Measurements from ENCODE around the gene ZCCHC7.

- no peak for TF ChIP-seq CTCF (IDR thresholded peaks at IDR 0.05; ENCODE audit: insufficient read depth, low read length)
- TF ChIP-seq REST (IDR thresholded peaks at IDR 0.05; ENCODE audit: insufficient replicate concordance, low read depth), result no peak
Measured at GRCh38 chr9:37200433-37201005, 80.1 kb downstream of the ZCCHC7 start.

Data from HL-60 (cell line).